ENCODE data around the gene C12orf42. TPM values are rescaled to one million over a fixed set of nuclear protein-coding genes. Genes with fewer than 3 reads are reported as not detected.

The C12orf42 gene
- total RNA-seq, 1 donor from 2014 or later = not detected

- no peaks in the 10 kb centered on the region for H3K4me1 ChIP-seq
- intact Hi-C loops (cut with DNase I) = no loop called here
- DNase-seq (ENCODE audit: low spot score in 2 of 2) = no peak
- H3K27ac ChIP-seq = no peak overlapping the region
- H3K4me3 ChIP-seq = no peak overlapping the region
- H3K9me3 ChIP-seq = no peaks in the 10 kb centered on the region
- no peak for TF ChIP-seq CTCF (IDR thresholded peaks at IDR 0.05)
- no peaks in the 10 kb centered on the region for H3K36me3 ChIP-seq
- H3K27me3 ChIP-seq = no peaks in the 10 kb centered on the region
These were observed 25.1 kb downstream of the C12orf42 start for GRCh38 chr12:103470664-103471063.

DNA sequence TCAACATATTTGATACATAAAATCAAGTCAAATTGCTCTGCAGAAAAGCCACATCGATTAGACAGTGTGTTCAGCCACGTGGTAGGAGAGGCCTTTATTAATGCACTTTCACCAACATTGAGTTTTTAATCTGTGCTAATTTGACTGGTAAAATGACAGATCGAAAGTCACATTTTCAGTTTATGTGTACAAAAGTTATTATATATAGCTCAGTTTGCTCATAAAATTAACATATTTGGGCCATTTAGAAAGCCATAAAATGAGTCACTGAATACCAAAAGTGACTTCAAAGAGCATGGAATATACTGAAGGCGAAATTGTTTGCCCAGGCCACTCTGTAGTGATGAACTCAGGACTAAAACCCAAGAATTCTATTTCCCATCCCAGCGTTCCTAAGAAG is 26.0 kb downstream of the C12orf42 start:
- no peak overlapping the region for H3K27ac ChIP-seq
- no peak for DNase-seq (ENCODE audit: low spot score in 2 of 2)
- no peak overlapping the region for H3K4me3 ChIP-seq
- H3K36me3 ChIP-seq = no peaks in the 10 kb centered on the region
- H3K27me3 ChIP-seq = no peaks in the 10 kb centered on the region
- H3K4me1 ChIP-seq = no peaks in the 10 kb centered on the region
- intact Hi-C loops (cut with DNase I) = no loop called here
- peaks cover 0 to 4% of the 10 kb centered on the region in 2 donors for H3K9me3 ChIP-seq
- no peak for TF ChIP-seq CTCF (IDR thresholded peaks at IDR 0.05)

GRCh38 chr12:103468837-103469236 is 26.9 kb downstream of the C12orf42 start:
- intact Hi-C loops (cut with DNase I) = no loop called here
- H3K27me3 ChIP-seq = no peaks in the 10 kb centered on the region

GRCh38 chr12:103462675-103463074 is 33.1 kb downstream of the C12orf42 start:
- H3K27ac ChIP-seq = no peak overlapping the region
- no peaks in the 10 kb centered on the region for H3K27me3 ChIP-seq
- H3K9me3 ChIP-seq = peaks cover 0 to 7% of the 10 kb centered on the region in 2 donors
- DNase-seq (ENCODE audit: low spot score in 2 of 2) = no peak
- no peak overlapping the region for H3K4me3 ChIP-seq
- H3K4me1 ChIP-seq = no peaks in the 10 kb centered on the region
- TF ChIP-seq CTCF (IDR thresholded peaks at IDR 0.05) = no peak
- intact Hi-C loops (cut with DNase I) = no loop called here
- H3K36me3 ChIP-seq = no peaks in the 10 kb centered on the region

More at GRCh38 chr12:103468837-103469236, 26.9 kb downstream of the C12orf42 start:
- Histone ChIP-seq H3K4me1 (no peaks in the 10 kb centered on the region), H3K4me3 (no peak overlapping the region), H3K9me3 (peaks cover 0 to 4% of the 10 kb centered on the region in 2 donors), H3K27ac (no peak overlapping the region), H3K36me3 (no peaks in the 10 kb centered on the region)
- TF ChIP-seq CTCF (IDR thresholded peaks at IDR 0.05) = no peak
- DNase-seq (ENCODE audit: low spot score in 2 of 2) = no peak

DNA sequence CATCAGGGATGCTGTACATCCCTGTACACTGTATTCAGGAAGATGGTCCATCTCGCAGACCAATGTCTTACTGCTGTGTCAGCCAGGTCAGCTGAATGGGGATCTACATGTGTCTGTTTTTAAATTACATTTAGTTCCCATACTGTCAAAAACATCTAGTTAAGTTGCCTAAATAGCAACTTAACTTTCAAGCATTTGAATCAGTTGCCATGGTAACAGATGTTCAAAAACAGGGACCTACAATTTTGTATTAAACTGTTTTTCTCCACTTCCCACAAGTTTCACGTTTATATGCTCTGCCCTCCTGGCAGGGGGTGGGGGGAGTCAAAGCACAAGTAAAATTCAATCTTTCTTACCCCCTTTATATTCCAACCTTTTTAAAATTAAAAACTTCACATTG is 38.3 kb downstream of the C12orf42 start:
- DNase-seq (ENCODE audit: low spot score in 2 of 2) = no peak
- no peak overlapping the region for H3K4me3 ChIP-seq
- no peaks in the 10 kb centered on the region for H3K9me3 ChIP-seq
- no peaks in the 10 kb centered on the region for H3K27me3 ChIP-seq
- intact Hi-C loops (cut with DNase I) = no loop called here
- no peaks in the 10 kb centered on the region for H3K4me1 ChIP-seq
- TF ChIP-seq CTCF (IDR thresholded peaks at IDR 0.05) = no peak
- H3K27ac ChIP-seq = no peak overlapping the region
- H3K36me3 ChIP-seq = no peaks in the 10 kb centered on the region

DNA sequence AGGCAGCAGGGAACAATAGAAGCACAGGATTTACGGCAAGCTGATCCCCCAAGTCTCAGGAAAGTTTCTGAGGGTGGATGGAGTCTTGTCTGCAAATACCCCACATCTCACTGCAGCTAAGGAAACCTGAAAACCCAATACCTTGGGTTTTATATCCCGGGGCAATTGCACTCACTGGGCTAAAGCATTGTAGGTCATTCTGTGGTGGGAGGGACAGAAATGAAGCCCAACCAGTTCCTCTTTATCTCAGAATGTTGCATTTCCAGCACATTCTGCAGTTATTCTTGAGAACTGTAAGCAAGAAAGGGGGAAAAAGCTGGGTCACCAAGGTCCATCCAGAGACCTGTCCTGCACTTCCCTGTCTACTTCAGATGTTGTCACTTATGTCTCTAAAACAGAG is 39.8 kb downstream of the C12orf42 start:
- Histone ChIP-seq H3K27me3 (no peaks in the 10 kb centered on the region), H3K4me3 (no peak overlapping the region), H3K36me3 (no peaks in the 10 kb centered on the region), H3K9me3 (no peaks in the 10 kb centered on the region), H3K27ac (no peak overlapping the region), H3K4me1 (no peaks in the 10 kb centered on the region)
- no peak for DNase-seq (ENCODE audit: low spot score in 2 of 2)
- TF ChIP-seq CTCF (IDR thresholded peaks at IDR 0.05) = no peak
- intact Hi-C loops (cut with DNase I) = no loop called here
